Myometrial cell (primary cell): Measurements from ENCODE around the gene PLBD2. TPM values are rescaled to one million over a fixed set of nuclear protein-coding genes. Genes with fewer than 3 reads are reported as not detected.

Experiments
- total RNA-seq: library from RNA; depleted of rRNA; stranded (reverse); fragments of >200 nt; gene quantifications from 2 replicates; pipeline ENCODE4 v1.2.3, GENCODE V29; 2015

The PLBD2 gene, protein sequence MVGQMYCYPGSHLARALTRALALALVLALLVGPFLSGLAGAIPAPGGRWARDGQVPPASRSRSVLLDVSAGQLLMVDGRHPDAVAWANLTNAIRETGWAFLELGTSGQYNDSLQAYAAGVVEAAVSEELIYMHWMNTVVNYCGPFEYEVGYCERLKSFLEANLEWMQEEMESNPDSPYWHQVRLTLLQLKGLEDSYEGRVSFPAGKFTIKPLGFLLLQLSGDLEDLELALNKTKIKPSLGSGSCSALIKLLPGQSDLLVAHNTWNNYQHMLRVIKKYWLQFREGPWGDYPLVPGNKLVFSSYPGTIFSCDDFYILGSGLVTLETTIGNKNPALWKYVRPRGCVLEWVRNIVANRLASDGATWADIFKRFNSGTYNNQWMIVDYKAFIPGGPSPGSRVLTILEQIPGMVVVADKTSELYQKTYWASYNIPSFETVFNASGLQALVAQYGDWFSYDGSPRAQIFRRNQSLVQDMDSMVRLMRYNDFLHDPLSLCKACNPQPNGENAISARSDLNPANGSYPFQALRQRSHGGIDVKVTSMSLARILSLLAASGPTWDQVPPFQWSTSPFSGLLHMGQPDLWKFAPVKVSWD
- 33.5 and 38.3 TPM in 2 replicates for total RNA-seq

DNA sequence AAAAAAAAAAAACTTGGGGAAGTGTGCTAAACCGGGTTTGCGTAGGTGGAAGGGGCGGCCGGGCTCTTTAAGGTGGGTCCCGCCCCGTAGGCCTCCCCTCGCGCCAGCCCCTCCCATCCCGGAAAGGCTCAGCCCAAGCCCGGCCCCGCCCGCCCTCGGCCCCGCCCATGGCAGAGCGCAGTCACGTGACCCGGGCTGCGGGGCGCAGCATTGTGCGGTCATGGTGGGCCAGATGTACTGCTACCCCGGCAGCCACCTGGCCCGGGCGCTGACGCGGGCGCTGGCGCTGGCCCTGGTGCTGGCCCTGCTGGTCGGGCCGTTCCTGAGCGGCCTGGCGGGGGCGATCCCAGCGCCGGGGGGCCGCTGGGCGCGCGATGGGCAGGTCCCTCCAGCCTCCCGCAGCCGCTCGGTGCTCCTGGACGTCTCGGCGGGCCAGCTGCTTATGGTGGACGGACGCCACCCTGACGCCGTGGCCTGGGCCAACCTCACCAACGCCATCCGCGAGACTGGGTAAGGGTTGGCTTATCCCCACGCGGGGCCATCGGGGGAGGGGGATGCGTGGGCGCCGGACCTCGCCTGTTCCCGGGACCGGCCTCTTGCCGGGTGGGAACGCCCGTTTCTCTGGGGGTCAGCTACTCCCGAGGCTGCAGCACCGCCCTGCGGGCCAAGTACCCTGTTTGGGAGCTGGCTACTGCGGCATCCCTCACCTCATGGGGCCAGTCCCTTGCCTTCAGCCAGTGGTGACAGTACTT, at the start of gene PLBD2:
TSS of gene PLBD2 (plus strand) at position 207 of the 752 bp plus-strand sequence. CDS start at position 221, 14 bp downstream.

DNA sequence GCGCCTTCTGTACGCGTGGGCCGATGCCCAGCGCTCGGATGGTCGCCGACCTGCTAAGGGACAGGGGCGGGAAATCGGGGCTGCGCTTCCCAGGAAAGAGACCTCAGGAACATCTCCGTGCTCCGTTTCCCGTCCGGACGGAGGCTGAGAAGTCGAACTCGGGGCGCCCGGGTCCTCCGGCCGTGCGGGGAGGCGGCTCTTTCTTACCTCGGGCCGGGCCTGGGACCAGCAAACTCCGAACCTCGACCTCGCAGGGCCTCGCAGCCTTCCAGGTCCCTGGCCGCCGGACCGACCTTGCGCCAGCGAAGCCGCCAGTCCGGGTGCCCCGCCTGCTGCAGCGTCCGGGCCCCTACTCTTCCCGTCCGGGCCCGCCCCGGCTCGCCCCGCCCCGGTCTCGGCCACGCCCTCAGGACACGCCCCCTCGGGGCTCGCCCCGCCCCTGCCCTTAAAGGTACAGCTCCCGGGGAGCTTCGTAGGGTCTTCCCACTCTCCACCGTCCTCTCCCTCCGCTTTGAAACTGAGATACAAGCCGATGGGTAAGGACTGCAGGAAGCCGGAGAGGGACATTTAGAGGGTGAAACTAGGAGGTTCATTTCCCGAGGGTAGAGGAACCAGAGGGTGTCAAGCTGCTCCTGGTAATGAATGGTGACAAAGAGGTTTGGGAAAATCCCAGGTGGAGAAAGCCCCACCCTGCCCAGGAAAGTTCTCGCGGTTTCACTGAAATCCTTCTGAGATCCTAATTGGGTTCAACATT, 23.4 kb upstream of the PLBD2 start, which contains the start of gene SLC8B1:
TSS of gene SLC8B1 (minus strand) at position 324 of the 754 bp plus-strand sequence. CDS start 2,231 bp downstream, outside the sequence.

GRCh38 chr12:113403435-113404415, 45.3 kb downstream of the PLBD2 start, which contains the start of gene SDS:
TSS of gene SDS (minus strand) at chr12:113403887. CDS start at chr12:113399708, 4,179 bp downstream.

GRCh38 chr12:113422030-113422885, 63.9 kb downstream of the PLBD2 start, which contains the start of gene SDSL:
TSS of gene SDSL (plus strand) at chr12:113422380. CDS start at chr12:113427983, 5,603 bp downstream.

Other genes starting within 250 kb of the PLBD2 start
- not detected in 2 replicates for gene RASAL1, start 222.8 kb upstream of the PLBD2 start, total RNA-seq
- gene CFAP73, start 208.9 kb upstream of the PLBD2 start, total RNA-seq = not detected in 2 replicates
- gene DDX54, start 173.1 kb upstream of the PLBD2 start, total RNA-seq = 87.4 and 108 TPM in 2 replicates
- gene RITA1, start 172.9 kb upstream of the PLBD2 start, total RNA-seq = 24.5 and 34.9 TPM in 2 replicates
- 16.7 and 19.0 TPM in 2 replicates for gene TPCN1, start 137.1 kb upstream of the PLBD2 start, total RNA-seq
- gene SLC8B1, start 23.5 kb upstream of the PLBD2 start, total RNA-seq = 23.0 and 41.8 TPM in 2 replicates
- not detected in 2 replicates for gene SDS, start 45.3 kb downstream of the PLBD2 start, total RNA-seq
- gene SDSL, start 63.8 kb downstream of the PLBD2 start, total RNA-seq = 5.3 and 8.6 TPM in 2 replicates
- not detected in 2 replicates for gene LHX5, start 113.3 kb downstream of the PLBD2 start, total RNA-seq